Measurements from ENCODE around the gene OR2L5.

The OR2L5 gene

DNA sequence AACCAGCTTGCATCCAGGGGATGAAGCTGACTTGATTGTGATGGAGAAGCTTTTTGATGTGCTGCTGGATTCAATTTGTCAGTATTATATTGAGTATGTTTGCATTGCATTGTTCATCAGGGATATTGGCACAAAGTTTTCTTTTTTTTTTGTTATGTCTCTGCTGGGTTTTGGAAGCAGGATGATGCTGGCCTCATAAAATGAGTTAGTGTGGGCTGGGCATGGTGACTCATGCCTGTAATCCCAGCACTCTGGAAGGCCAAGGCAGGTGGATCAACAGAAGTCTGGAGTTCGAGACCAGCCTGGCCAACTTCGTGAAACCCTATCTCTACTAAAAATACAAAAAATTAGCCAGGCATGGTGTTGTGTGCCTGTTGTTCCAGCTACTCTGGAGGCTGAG is 41.8 kb downstream of the OR2L5 start:
- no peaks in the 10 kb centered on the region for H3K36me3 ChIP-seq (ENCODE audit: insufficient read depth, low read length)
- H3K4me1 ChIP-seq (ENCODE audit: insufficient read depth, low read length), result no peaks in the 10 kb centered on the region
- H3K9ac ChIP-seq (ENCODE audit: low read depth, low read length), result no peak overlapping the region
- H3K9me3 ChIP-seq (ENCODE audit: control insufficient read depth, insufficient read depth, low read length), result no peaks in the 10 kb centered on the region

DNA sequence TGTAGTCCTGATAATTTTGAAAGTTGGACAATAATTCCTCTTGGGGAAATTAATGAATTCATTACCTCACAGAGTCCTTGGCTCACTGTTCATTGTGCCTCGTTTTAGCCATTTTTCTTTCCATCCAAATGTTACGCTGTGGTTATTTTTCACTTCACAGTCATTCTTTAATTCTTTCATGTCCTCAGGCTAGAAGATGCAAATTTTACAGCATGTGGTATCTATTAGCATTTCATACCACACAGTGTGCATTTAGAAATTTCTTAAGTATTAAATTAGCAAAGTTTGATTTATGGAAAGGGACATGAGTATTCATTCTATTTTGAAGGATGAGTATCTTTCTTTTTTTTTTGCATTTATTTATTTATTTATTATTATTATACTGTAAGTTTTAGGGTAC is 51.6 kb downstream of the OR2L5 start:
- Histone ChIP-seq H3K9ac (ENCODE audit: low read depth, low read length) (no peak overlapping the region), H3K36me3 (ENCODE audit: insufficient read depth, low read length) (no peaks in the 10 kb centered on the region), H3K9me3 (ENCODE audit: control insufficient read depth, insufficient read depth, low read length) (no peaks in the 10 kb centered on the region), H3K4me1 (ENCODE audit: insufficient read depth, low read length) (no peaks in the 10 kb centered on the region)

DNA sequence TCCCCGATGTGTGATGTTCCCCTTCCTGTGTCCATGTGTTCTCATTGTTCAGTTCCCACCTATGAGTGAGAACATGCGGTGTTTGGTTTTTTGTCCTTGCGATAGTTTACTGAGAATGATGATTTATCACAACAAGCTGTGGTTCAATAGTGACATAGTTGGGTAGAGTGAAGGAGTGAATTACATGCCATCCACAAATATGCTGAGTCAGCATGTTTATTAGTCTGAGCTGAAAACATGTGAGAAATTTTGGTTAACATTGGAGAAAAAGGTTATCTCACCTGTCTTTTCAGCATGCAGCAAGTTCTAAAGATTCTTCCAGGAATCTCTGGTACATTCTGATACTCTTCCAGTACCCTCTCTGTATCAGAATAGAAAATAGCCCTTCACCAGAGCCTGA is 52.1 kb downstream of the OR2L5 start:
- no peaks in the 10 kb centered on the region for H3K4me1 ChIP-seq (ENCODE audit: insufficient read depth, low read length)
- H3K9me3 ChIP-seq (ENCODE audit: control insufficient read depth, insufficient read depth, low read length), result no peaks in the 10 kb centered on the region
- no peaks in the 10 kb centered on the region for H3K36me3 ChIP-seq (ENCODE audit: insufficient read depth, low read length)
- H3K9ac ChIP-seq (ENCODE audit: low read depth, low read length), result no peak overlapping the region
